ENCODE measurements around the gene ADNP.
"Not testable (repeated sequence)": the region's sequence is repeated elsewhere in the genome, so short reads cannot be mapped to it uniquely, and the experiment has no call there.

Gene ADNP

GRCh38 chr20:50898475-50898874 is 32.8 kb downstream of the ADNP start:
- no peak for DNase-seq

- no peak for DNase-seq
These were observed 36.0 kb downstream of the ADNP start for GRCh38 chr20:50895111-50895830.

- no peak for DNase-seq
These were observed 37.6 kb downstream of the ADNP start for GRCh38 chr20:50893620-50894019.

GRCh38 chr20:50892394-50892793 is 38.8 kb downstream of the ADNP start:
- no peak for DNase-seq

GRCh38 chr20:50891138-50891537 is 40.1 kb downstream of the ADNP start:
- peak; percentile 46 for DNase-seq

GRCh38 chr20:50887576-50887975 is 43.7 kb downstream of the ADNP start:
- DNase-seq: no peak

GRCh38 chr20:50886184-50886790 is 45.0 kb downstream of the ADNP start:
- DNase-seq: no peak

GRCh38 chr20:50885781-50886180 is 45.5 kb downstream of the ADNP start:
- no peak for DNase-seq

- DNase-seq: no peak
These were observed 46.2 kb downstream of the ADNP start for GRCh38 chr20:50885068-50885467.

- DNase-seq: no peak
These were observed 47.4 kb downstream of the ADNP start for GRCh38 chr20:50883856-50884255.

- DNase-seq: not testable (repeated sequence)
These were observed 49.3 kb downstream of the ADNP start for GRCh38 chr20:50881759-50882424.

- DNase-seq: no peak
These were observed 51.3 kb downstream of the ADNP start for GRCh38 chr20:50879649-50880550.

GRCh38 chr20:50877232-50877743 is 53.9 kb downstream of the ADNP start:
- DNase-seq: no peak

- no peak for DNase-seq
These were observed 54.4 kb downstream of the ADNP start for GRCh38 chr20:50876816-50877215.

GRCh38 chr20:50876063-50876685 is 55.1 kb downstream of the ADNP start:
- no peak for DNase-seq

- DNase-seq: no peak
These were observed 56.2 kb downstream of the ADNP start for GRCh38 chr20:50874758-50875665.

GRCh38 chr20:50874111-50874757 is 57.0 kb downstream of the ADNP start:
- DNase-seq: no peak

GRCh38 chr20:50873585-50873984 is 57.7 kb downstream of the ADNP start:
- DNase-seq: no peak

- DNase-seq: no peak
These were observed 58.4 kb downstream of the ADNP start for GRCh38 chr20:50872560-50873425.
